Memory B cell (primary cell): ENCODE results near the gene TMEM200C.

Experiments used
- ATAC-seq: fragments of 150-1000 bp; cut with Tn5 transposase; 2 replicates; pipeline ENCODE4 v1.10.0; 2021; ENCODE audit warnings: low read depth, mild to moderate bottlenecking, moderate library complexity
- DNase-seq, 2 donors: peaks; one replicate each; pipeline ENCODE4 v3.0.0; 2022; ENCODE audit warnings: low spot score in 2 of 2
- H3K27ac Mint-ChIP-seq: one replicate; pipeline ENCODE4 v1.8.0; 2022; ENCODE audit warnings: mild to moderate bottlenecking, moderate library complexity, mixed read lengths
- H3K27me3 Mint-ChIP-seq: one replicate; pipeline ENCODE4 v1.8.0; 2022; ENCODE audit warnings: mixed read lengths
- H3K36me3 Mint-ChIP-seq: one replicate; pipeline ENCODE4 v1.8.0; 2022; ENCODE audit warnings: mild to moderate bottlenecking, mixed read lengths
- H3K4me1 Mint-ChIP-seq: one replicate; pipeline ENCODE4 v1.8.0; 2022; ENCODE audit warnings: mixed read lengths
- H3K4me3 Mint-ChIP-seq: one replicate; pipeline ENCODE4 v1.8.0; 2022; ENCODE audit warnings: mild to moderate bottlenecking, moderate library complexity, mixed read lengths
- H3K9me3 Mint-ChIP-seq: one replicate; pipeline ENCODE4 v1.8.0; 2022; ENCODE audit warnings: mixed read lengths

Gene TMEM200C

GRCh38 chr18:5895299-5895875, at the start of gene TMEM200C:
TMEM200C (minus strand) TSS chr18:5895522; CDS start chr18:5892063, 3,459 bp downstream.
- Mint-ChIP-seq H3K4me3 (peak within 1 kb of the TSS; percentile 16), H3K9me3 (no peaks in the 10 kb centered on the region), H3K27ac (no peak within 1 kb of the TSS), H3K4me1 (peaks cover 5% of the 10 kb centered on the region), H3K36me3 (no peaks in the 10 kb centered on the region), H3K27me3 (peaks cover 15% of the 10 kb centered on the region)
- DNase-seq (no peak), ATAC-seq (no peak)

- DNase-seq: no peak
- H3K27me3 Mint-ChIP-seq: no peaks in the 10 kb centered on the region
- no peak overlapping the region for H3K27ac Mint-ChIP-seq
- H3K4me3 Mint-ChIP-seq: no peak overlapping the region
- no peaks in the 10 kb centered on the region for H3K9me3 Mint-ChIP-seq
- H3K4me1 Mint-ChIP-seq: no peaks in the 10 kb centered on the region
- no peaks in the 10 kb centered on the region for H3K36me3 Mint-ChIP-seq
- ATAC-seq: no peak
Observed at GRCh38 chr18:5944448-5944847, 49.1 kb upstream of the TMEM200C start.

GRCh38 chr18:5943514-5943913, 48.2 kb upstream of the TMEM200C start:
- Mint-ChIP-seq H3K36me3 (no peaks in the 10 kb centered on the region), H3K9me3 (no peaks in the 10 kb centered on the region), H3K27me3 (peaks cover under 1% of the 10 kb centered on the region), H3K4me3 (no peak overlapping the region), H3K27ac (no peak overlapping the region), H3K4me1 (no peaks in the 10 kb centered on the region)
- no peak for ATAC-seq
- DNase-seq: no peak

GRCh38 chr18:5942591-5942990, 47.3 kb upstream of the TMEM200C start:
- H3K27ac Mint-ChIP-seq: no peak overlapping the region
- no peak for DNase-seq
- no peaks in the 10 kb centered on the region for H3K9me3 Mint-ChIP-seq
- peaks cover 2% of the 10 kb centered on the region for H3K27me3 Mint-ChIP-seq
- no peak for ATAC-seq
- no peaks in the 10 kb centered on the region for H3K4me1 Mint-ChIP-seq
- no peaks in the 10 kb centered on the region for H3K36me3 Mint-ChIP-seq
- H3K4me3 Mint-ChIP-seq: no peak overlapping the region

GRCh38 chr18:5941890-5942289, 46.6 kb upstream of the TMEM200C start:
- DNase-seq: no peak
- Mint-ChIP-seq H3K4me1 (no peaks in the 10 kb centered on the region), H3K27me3 (peaks cover 2% of the 10 kb centered on the region), H3K4me3 (no peak overlapping the region), H3K36me3 (no peaks in the 10 kb centered on the region), H3K27ac (no peak overlapping the region), H3K9me3 (no peaks in the 10 kb centered on the region)
- no peak for ATAC-seq

GRCh38 chr18:5939801-5940667, 44.7 kb upstream of the TMEM200C start:
- ATAC-seq (no peak), DNase-seq (no peak)
- Mint-ChIP-seq H3K9me3 (no peaks in the 10 kb centered on the region), H3K4me1 (no peaks in the 10 kb centered on the region), H3K36me3 (no peaks in the 10 kb centered on the region), H3K4me3 (no peak overlapping the region), H3K27me3 (peaks cover 2% of the 10 kb centered on the region), H3K27ac (no peak overlapping the region)

GRCh38 chr18:5937795-5938194, 42.5 kb upstream of the TMEM200C start:
- no peak overlapping the region for H3K27ac Mint-ChIP-seq
- H3K36me3 Mint-ChIP-seq: no peaks in the 10 kb centered on the region
- H3K4me3 Mint-ChIP-seq: no peak overlapping the region
- ATAC-seq (no peak), DNase-seq (no peak)
- H3K4me1 Mint-ChIP-seq: no peaks in the 10 kb centered on the region
- H3K27me3 Mint-ChIP-seq: peaks cover 5% of the 10 kb centered on the region
- no peaks in the 10 kb centered on the region for H3K9me3 Mint-ChIP-seq

GRCh38 chr18:5937121-5937520, 41.8 kb upstream of the TMEM200C start:
- H3K9me3 Mint-ChIP-seq: no peaks in the 10 kb centered on the region
- no peak overlapping the region for H3K27ac Mint-ChIP-seq

GRCh38 chr18:5930789-5931188, 35.5 kb upstream of the TMEM200C start:
- no peak for ATAC-seq
- DNase-seq: no peak
- H3K27ac Mint-ChIP-seq: no peak overlapping the region
- peaks cover 9% of the 10 kb centered on the region for H3K9me3 Mint-ChIP-seq
- H3K4me1 Mint-ChIP-seq: no peaks in the 10 kb centered on the region
- H3K27me3 Mint-ChIP-seq: peaks cover 5% of the 10 kb centered on the region
- peaks cover 4% of the 10 kb centered on the region for H3K36me3 Mint-ChIP-seq
- H3K4me3 Mint-ChIP-seq: no peak overlapping the region

More at GRCh38 chr18:5937121-5937520, 41.8 kb upstream of the TMEM200C start:
- peaks cover 5% of the 10 kb centered on the region for H3K27me3 Mint-ChIP-seq
- ATAC-seq (no peak), DNase-seq (no peak)
- H3K4me3 Mint-ChIP-seq: no peak overlapping the region
- H3K4me1 Mint-ChIP-seq: no peaks in the 10 kb centered on the region
- no peaks in the 10 kb centered on the region for H3K36me3 Mint-ChIP-seq

GRCh38 chr18:5918205-5918858, 23.0 kb upstream of the TMEM200C start:
- no peak for ATAC-seq
- H3K36me3 Mint-ChIP-seq: no peaks in the 10 kb centered on the region
- DNase-seq: no peak
- peaks cover 1% of the 10 kb centered on the region for H3K9me3 Mint-ChIP-seq
- no peaks in the 10 kb centered on the region for H3K4me1 Mint-ChIP-seq
- no peak overlapping the region for H3K4me3 Mint-ChIP-seq
- no peak overlapping the region for H3K27ac Mint-ChIP-seq
- peaks cover 9% of the 10 kb centered on the region for H3K27me3 Mint-ChIP-seq

- H3K27ac Mint-ChIP-seq: no peak overlapping the region
- no peak for ATAC-seq
Observed at GRCh38 chr18:5914951-5915350, 19.6 kb upstream of the TMEM200C start.

GRCh38 chr18:5914016-5914415, 18.7 kb upstream of the TMEM200C start:
- H3K9me3 Mint-ChIP-seq: peaks cover 1% of the 10 kb centered on the region
- peaks cover 5% of the 10 kb centered on the region for H3K27me3 Mint-ChIP-seq
- ATAC-seq (no peak), DNase-seq (no peak)
- no peaks in the 10 kb centered on the region for H3K36me3 Mint-ChIP-seq
- no peak overlapping the region for H3K27ac Mint-ChIP-seq
- H3K4me3 Mint-ChIP-seq: no peak overlapping the region
- no peaks in the 10 kb centered on the region for H3K4me1 Mint-ChIP-seq

More at GRCh38 chr18:5914951-5915350, 19.6 kb upstream of the TMEM200C start:
- H3K9me3 Mint-ChIP-seq: peaks cover 1% of the 10 kb centered on the region
- DNase-seq: no peak
- H3K27me3 Mint-ChIP-seq: peaks cover 7% of the 10 kb centered on the region
- H3K36me3 Mint-ChIP-seq: no peaks in the 10 kb centered on the region
- no peak overlapping the region for H3K4me3 Mint-ChIP-seq
- no peaks in the 10 kb centered on the region for H3K4me1 Mint-ChIP-seq

GRCh38 chr18:5912566-5912965, 17.2 kb upstream of the TMEM200C start:
- DNase-seq: no peak
- Mint-ChIP-seq H3K4me1 (no peaks in the 10 kb centered on the region), H3K27me3 (peaks cover 4% of the 10 kb centered on the region), H3K27ac (no peak overlapping the region), H3K36me3 (no peaks in the 10 kb centered on the region), H3K9me3 (peaks cover under 1% of the 10 kb centered on the region), H3K4me3 (no peak overlapping the region)
- no peak for ATAC-seq

GRCh38 chr18:5909125-5909524, 13.8 kb upstream of the TMEM200C start:
- H3K4me3 Mint-ChIP-seq: no peak overlapping the region
- no peaks in the 10 kb centered on the region for H3K36me3 Mint-ChIP-seq
- H3K4me1 Mint-ChIP-seq: no peaks in the 10 kb centered on the region
- no peak overlapping the region for H3K27ac Mint-ChIP-seq
- peaks cover 2% of the 10 kb centered on the region for H3K27me3 Mint-ChIP-seq
- no peak for DNase-seq
- ATAC-seq: no peak
- H3K9me3 Mint-ChIP-seq: peaks cover 1% of the 10 kb centered on the region
